Pancreas (tissue), 10 donors: ENCODE data around the gene ZSCAN20. TPM values are rescaled to one million over a fixed set of nuclear protein-coding genes. Genes with fewer than 3 reads are reported as not detected.
"Not testable (repeated sequence)": the region's sequence is repeated elsewhere in the genome, so short reads cannot be mapped to it uniquely, and the experiment has no call there.

Source experiments
- ATAC-seq, 4 donors: fragments of 200-7000 bp; cut with Tn5 transposase; one replicate each; pipeline versions ENCODE4 v1.8.0 to v1.9.1; 2020; ENCODE audit warnings: mild to moderate bottlenecking in 4 of 4, moderate library complexity in 4 of 4
- DNase-seq, 6 donors: peaks; one replicate each; pipeline ENCODE4 v3.0.0-alpha.2; 2020
- FAIRE-seq: peaks from 2 replicates; lab custom pipeline; 2012; peaks lifted over from hg19 to GRCh38; lab: Jason Lieb, UNC
- H3K27ac ChIP-seq, 4 donors: fragments of 200-600 bp; sonication (generic); 1 replicate in 3 of 4; 2 replicates in 1 of 4; pipeline versions ENCODE4 v1.5.0 to v1.8.0; 2020
- H3K27me3 ChIP-seq, 4 donors: fragments of 200-600 bp; one replicate each; pipeline ENCODE4 v1.8.0; 2021
- H3K36me3 ChIP-seq, 3 donors: fragments of 200-600 bp; sonication (generic) in 1 of 3; one replicate each; pipeline versions ENCODE4 v1.5.0 to v1.8.0; 2020 to 2021
- H3K4me1 ChIP-seq, 3 donors: fragments of 200-600 bp; one replicate each; pipeline ENCODE4 v1.8.0; 2021
- H3K4me3 ChIP-seq, 4 donors: fragments of 200-600 bp; sonication (generic) in 2 of 4; one replicate each; pipeline versions ENCODE4 v1.5.0 to v1.8.0; 2020 to 2021
- H3K9me3 ChIP-seq, 4 donors: fragments of 200-600 bp; one replicate each; pipeline ENCODE4 v1.8.0; 2021
- WGBS, 2 donors: extraction: QIAGEN DNeasy Blood & Tissue Kit; methylation state at CpG; one replicate each; pipeline ENCODE4 v1.1.7; 2013; 5-methylcytosine and 5-hydroxymethylcytosine counted together
- intact Hi-C, 3 donors: fragments of 100-400 bp; cut with DNase I; formaldehyde crosslinking; loops; one replicate each; pipeline versions ENCODE4 v1.11.1 to v1.14.2; 2022
- polyA plus RNA-seq, 2 donors: library from polyadenylated mRNA; stranded (reverse); fragments of 200-250 nt; gene quantifications; one replicate each; pipeline ENCODE4 v1.2.3, GENCODE V29; 2013
- total RNA-seq, 6 donors: library from RNA; stranded (reverse); fragmentation: NEBNext Ultra II Directional in 4 of 6; extraction: Animal tissue kit (Norgen Biotek cat#: 25700) in 4 of 6; gene quantifications; one replicate each; pipeline versions ENCODE4 v1.2.1 to v1.2.4, GENCODE V29; 2021 to 2023
- TF ChIP-seq, protein P1 (sequence below), 4 donors: fragments of 200-600 bp; sonication (generic) in 3 of 4; IDR thresholded peaks; one replicate each; pipeline versions ENCODE4 v1.5.0 to v1.8.0; 2021; ENCODE audit warnings: antibody characterized with exemption in 4 of 4
- donor health status: healthy with polysubstance abuse.
- donor health status: DM: no; HTN: no; CAD: no; lungs with moderate emphysema.
- donor health status: DM: no; HTN: no; CAD: no.
- donor health status: control.
- donor health status: control.
- donor health status: Bipolar disorder and iron deficiency.
- donor health status: DM: yes; HTN: yes; CAD: no.
- donor health status: DM: no; HTN: no; CAD: no.
- donor health status: DM: no; HTN: no; CAD: no.
- donor health status: DM: yes; HTN: yes; CAD: no.

Gene ZSCAN20
- total and polyA plus RNA-seq, 8 donors: 0.68 to 3.4 (median 1.8) TPM

DNA sequence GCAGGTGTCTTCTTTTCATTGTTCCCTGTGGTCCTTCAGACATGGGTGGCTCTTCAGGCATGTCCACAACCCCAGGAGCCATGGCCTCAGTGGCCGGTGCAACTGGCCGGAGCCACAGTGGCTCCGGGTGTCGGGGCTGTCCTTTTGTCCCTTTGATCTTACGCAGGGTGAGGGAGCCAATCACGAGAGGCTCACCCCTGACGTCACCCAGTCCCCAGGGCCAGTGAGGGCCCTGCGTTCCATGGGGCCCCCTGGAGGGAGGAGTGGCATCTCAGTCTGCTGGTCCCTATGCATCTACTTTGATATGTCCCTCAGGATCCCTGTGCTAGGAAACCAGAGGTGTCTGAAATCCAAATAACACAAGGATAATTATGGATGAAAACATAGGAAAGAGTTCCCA lies 29.3 kb downstream of the ZSCAN20 start:
- Histone ChIP-seq H3K27ac (no peak overlapping the region), H3K4me3 (no peak overlapping the region), H3K4me1 (no peaks in the 10 kb centered on the region), H3K27me3 (no peaks in the 10 kb centered on the region), H3K9me3 (no peaks in the 10 kb centered on the region), H3K36me3 (no peaks in the 10 kb centered on the region)
- FAIRE-seq: no peak
- DNase-seq: no peak
- TF ChIP-seq, protein P1, sequence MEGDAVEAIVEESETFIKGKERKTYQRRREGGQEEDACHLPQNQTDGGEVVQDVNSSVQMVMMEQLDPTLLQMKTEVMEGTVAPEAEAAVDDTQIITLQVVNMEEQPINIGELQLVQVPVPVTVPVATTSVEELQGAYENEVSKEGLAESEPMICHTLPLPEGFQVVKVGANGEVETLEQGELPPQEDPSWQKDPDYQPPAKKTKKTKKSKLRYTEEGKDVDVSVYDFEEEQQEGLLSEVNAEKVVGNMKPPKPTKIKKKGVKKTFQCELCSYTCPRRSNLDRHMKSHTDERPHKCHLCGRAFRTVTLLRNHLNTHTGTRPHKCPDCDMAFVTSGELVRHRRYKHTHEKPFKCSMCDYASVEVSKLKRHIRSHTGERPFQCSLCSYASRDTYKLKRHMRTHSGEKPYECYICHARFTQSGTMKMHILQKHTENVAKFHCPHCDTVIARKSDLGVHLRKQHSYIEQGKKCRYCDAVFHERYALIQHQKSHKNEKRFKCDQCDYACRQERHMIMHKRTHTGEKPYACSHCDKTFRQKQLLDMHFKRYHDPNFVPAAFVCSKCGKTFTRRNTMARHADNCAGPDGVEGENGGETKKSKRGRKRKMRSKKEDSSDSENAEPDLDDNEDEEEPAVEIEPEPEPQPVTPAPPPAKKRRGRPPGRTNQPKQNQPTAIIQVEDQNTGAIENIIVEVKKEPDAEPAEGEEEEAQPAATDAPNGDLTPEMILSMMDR (IDR thresholded peaks at IDR 0.05): no peak
- 92 to 94% methylated on average over 8 of the region's 8 CpGs for WGBS, 2 donors
- intact Hi-C loops: no loop called here
- no peak for ATAC-seq

DNA sequence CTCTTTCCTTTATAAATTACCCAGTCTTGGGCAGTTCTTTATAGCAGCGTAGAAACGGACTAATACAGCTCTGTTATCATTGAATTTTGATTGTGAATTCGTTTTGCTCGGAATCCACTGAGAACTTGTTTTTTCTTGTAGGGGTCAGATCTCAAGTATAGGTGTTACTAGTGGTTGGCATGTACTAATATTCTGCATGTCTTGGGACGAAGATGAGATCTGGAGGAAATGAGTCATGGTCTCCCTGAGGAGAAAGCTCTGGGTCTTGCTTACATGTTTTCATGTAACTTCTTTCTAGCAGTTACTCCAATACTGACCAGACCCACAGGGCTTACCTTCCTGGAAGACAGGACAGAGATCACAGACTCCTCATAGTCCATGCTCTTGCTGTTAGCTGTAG lies 30.3 kb downstream of the ZSCAN20 start:
- intact Hi-C loops: no loop called here
- no peaks in the 10 kb centered on the region for H3K4me1 ChIP-seq
- ATAC-seq: no peak

DNA sequence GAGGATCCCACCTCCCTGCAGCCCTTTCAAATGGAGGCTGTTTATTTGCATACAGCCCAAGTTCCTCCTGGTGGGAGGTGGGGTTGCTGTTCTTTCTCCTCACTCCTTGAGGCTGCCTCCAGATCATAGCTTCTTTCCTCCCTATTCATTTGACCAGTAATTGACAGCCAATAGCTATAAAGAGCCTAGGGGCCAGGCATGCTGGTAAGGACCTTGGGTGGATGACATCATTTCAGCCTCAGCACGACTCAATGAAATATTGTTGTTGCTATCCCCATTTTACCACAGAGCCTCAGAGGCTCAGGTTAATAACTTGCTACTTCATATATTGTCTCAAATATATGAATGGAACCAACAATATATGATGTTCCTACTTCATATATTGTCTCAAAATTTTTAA lies 31.1 kb downstream of the ZSCAN20 start:
- H3K4me3 ChIP-seq: no peak overlapping the region
- ATAC-seq: no peak
- H3K27me3 ChIP-seq: no peaks in the 10 kb centered on the region
- intact Hi-C loops: no loop called here
- H3K9me3 ChIP-seq: no peaks in the 10 kb centered on the region
- no peak for DNase-seq
- H3K36me3 ChIP-seq: no peaks in the 10 kb centered on the region
- no peak for FAIRE-seq
- TF ChIP-seq, protein P1 (IDR thresholded peaks at IDR 0.05): no peak
- no peaks in the 10 kb centered on the region for H3K4me1 ChIP-seq
- no peak overlapping the region for H3K27ac ChIP-seq
- 81 to 93% methylated on average over 1 of the region's 1 CpG for WGBS, 2 donors

More for the DNA sequence above, 30.3 kb downstream of the ZSCAN20 start:
- H3K36me3 ChIP-seq: no peaks in the 10 kb centered on the region
- H3K27me3 ChIP-seq: no peaks in the 10 kb centered on the region
- FAIRE-seq: no peak
- TF ChIP-seq, protein P1 (IDR thresholded peaks at IDR 0.05): no peak
- no peak for DNase-seq
- 67 to 68% methylated on average over 5 of the region's 5 CpGs for WGBS, 2 donors
- no peaks in the 10 kb centered on the region for H3K9me3 ChIP-seq
- H3K4me3 ChIP-seq: no peak overlapping the region
- H3K27ac ChIP-seq: no peak overlapping the region

DNA sequence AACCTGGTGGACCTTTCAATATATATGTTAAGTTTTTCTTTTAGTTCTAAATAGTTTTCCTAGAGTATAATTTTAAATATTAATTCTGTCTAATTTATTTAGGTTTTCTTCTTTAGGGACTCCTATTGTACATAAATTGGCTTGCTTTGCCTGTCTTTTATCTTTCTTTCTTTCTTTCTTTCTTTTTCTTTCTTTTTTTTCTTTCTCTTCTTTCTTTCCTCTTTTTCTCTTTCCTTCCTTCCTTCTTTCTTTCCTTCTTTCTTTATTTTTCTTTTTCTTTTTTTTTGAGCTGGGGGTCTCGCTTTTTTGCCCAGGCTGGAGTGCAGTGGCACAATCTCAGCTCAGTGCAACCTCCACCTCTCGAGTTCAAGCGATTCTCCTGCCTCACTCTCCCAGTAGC lies 35.2 kb downstream of the ZSCAN20 start:
- H3K9me3 ChIP-seq: no peaks in the 10 kb centered on the region
- H3K27ac ChIP-seq: no peak overlapping the region
- H3K36me3 ChIP-seq: no peaks in the 10 kb centered on the region
- intact Hi-C loops: no loop called here
- DNase-seq: no peak
- WGBS, 2 donors: 91 to 96% methylated on average over 3 of the region's 3 CpGs
- no peaks in the 10 kb centered on the region for H3K4me1 ChIP-seq
- TF ChIP-seq, protein P1 (IDR thresholded peaks at IDR 0.05): no peak
- FAIRE-seq: no peak
- no peak overlapping the region for H3K4me3 ChIP-seq
- no peak for ATAC-seq
- no peaks in the 10 kb centered on the region for H3K27me3 ChIP-seq

DNA sequence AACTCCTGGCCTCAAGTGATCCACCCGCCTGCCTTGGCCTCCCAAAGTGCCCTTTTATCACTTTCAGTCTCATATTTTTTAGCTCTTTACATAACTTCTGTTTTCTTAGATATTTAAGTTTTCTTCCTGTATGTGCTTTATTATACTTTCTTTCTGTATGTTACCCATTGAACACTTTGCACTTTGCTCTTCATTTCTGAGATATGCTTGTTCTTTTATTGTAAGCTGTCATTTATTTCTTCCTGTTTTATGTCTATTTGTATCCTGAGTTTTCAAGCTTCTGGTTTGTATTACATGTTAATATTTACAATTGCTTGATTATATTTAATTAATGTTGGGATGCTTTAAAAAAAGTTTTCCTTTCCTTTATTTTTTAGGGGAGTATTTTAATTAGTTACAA lies 35.7 kb downstream of the ZSCAN20 start:
- H3K4me3 ChIP-seq: no peak overlapping the region
- ATAC-seq (no peak), DNase-seq (no peak), FAIRE-seq (no peak)
- no peaks in the 10 kb centered on the region for H3K27me3 ChIP-seq
- TF ChIP-seq, protein P1 (IDR thresholded peaks at IDR 0.05): no peak
- 76 to 90% methylated on average over 1 of the region's 1 CpG for WGBS, 2 donors
- H3K27ac ChIP-seq: no peak overlapping the region
- no peaks in the 10 kb centered on the region for H3K36me3 ChIP-seq
- H3K4me1 ChIP-seq: no peaks in the 10 kb centered on the region
- intact Hi-C loops: no loop called here
- H3K9me3 ChIP-seq: no peaks in the 10 kb centered on the region

DNA sequence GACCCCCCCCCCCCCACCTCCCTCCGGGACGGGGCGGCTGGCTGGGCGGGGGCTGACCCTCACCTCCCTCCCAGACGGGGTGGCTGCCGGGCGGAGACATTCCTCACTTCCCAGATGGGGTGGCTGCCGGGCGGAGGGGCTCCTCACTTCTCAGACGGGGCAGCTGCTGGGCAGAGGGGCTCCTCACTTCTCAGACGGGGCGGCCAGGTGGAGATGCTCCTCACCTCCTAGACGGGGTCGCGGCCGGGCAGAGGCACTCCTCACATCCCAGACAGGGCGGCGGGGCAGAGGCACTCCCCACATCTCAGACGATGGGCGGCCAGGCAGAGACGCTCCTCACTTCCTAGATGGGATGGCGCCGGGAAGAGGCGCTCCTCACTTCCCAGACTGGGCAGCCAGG lies 36.8 kb downstream of the ZSCAN20 start:
- ATAC-seq, FAIRE-seq, H3K9me3 ChIP-seq, H3K27me3 ChIP-seq, H3K36me3 ChIP-seq, intact Hi-C loops, H3K4me1 ChIP-seq, H3K4me3 ChIP-seq, DNase-seq, H3K27ac ChIP-seq: not testable (repeated sequence)
- 90 to 93% methylated on average over 21 to 24 of the region's 24 CpGs for WGBS, 2 donors
